HG03159 (cell line): Measurements from ENCODE around the gene CARS1.
A peak's percentile ranks its signal among the peaks of the same experiment; 100 is the strongest.

Experiments
- ATAC-seq: cut with Tn5 transposase; IDR thresholded peaks from one replicate; pipeline ENCODE4 v1.9.1; 2021; ENCODE audit warnings: mild to moderate bottlenecking, moderate library complexity; ENCODE audit not compliant: unreplicated experiment

Gene CARS1

GRCh38 chr11:3041699-3042441, 15.4 kb downstream of the CARS1 start:
- no peak for ATAC-seq

DNA sequence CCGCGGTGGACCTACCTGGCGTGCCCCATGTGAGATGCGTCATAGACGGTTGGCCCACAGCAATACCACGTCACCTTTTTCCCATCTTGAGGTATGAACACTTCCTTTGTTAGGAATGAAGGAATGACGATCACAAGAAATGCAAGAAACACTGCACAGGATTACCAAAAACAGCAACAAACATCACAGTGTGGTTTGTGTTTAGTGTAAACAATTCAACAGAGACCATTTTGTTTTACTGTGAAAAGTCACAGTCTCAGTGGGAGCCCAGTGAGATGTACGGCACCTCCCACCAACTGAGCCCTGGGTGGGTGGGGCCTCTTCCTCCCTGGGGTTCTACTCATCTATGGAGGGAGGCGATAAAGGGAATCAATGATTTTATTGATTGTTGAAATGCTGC, 16.3 kb downstream of the CARS1 start:
- ATAC-seq, result no peak

DNA sequence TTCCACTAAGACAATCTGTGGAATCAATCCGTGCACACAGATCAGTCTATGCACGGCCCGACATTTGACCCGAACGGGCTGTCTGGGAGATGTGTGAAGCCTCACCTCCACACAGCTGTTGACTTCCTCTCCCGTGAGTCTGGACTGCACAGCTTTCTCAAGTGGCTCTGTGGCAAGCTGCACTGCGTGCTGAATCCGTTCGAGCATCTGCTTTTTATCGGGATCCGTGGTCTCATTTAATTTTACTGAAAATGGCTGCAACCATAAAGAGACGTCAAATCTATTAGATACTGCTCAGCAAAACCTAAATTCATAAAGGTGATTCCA, 19.3 kb downstream of the CARS1 start:
- no peak for ATAC-seq

DNA sequence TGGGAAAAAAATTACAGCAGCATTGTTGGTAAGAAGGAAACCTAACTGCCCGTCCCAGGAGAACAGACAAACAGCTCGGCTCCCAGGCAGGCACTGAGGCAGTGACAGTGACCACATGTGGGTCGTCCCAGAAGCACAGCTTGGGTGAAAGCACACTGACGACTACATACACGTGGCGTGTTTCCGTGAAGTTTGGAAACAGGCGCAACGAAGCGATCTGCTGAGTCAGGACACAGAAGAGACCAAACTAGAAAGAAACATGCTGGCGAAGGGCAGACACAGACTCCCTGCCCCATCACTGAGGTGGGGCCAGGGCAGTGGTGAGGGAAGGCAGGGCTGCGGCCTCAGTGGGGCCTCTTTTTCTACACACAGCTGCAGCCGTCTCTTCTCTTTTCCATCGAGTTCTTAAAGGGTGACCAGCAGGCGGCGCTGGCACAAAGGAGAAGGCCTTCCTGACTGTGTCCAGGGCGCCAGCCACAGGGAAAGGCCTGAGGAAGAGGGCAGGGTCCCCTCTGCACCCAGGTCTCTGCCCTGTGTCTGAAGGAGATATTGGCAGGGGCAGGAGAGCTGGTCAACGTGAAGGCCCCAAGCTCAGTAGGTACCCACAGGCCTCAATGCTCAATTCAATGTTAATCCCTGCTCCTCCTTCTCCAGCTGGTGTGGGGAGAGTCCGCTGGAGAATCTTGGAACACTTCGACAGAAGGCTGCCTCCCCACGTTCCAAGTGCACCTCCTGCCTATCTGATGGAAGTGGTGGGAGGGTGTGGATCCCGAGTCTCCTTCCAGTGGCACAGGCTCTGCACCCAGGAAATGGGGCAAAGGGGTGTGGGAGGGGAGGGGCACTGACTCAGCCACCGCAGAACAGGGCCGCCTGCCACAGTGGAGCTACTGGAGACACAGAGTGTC, 19.9 kb downstream of the CARS1 start:
- ATAC-seq, result no peak

GRCh38 chr11:3036419-3036818, 20.8 kb downstream of the CARS1 start:
- ATAC-seq, result no peak

DNA sequence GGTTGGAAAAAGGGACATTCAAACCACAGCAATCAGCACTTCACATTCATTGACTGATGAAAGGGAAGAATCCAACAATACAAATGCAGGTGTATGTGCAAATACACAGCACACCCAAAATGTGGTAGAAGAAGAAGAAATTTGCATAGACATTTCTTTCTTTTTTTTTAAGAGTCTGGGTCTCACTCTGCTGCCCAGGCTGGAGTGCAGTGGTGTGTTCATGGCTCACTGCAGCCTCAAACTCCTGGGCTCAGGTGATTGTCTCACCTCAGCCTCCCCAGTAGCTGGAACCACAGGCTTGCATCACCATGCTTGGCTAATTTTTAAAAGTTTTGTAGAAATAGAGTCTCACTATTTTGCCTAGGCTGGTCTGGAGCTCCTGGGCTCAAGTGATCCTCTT, 21.9 kb downstream of the CARS1 start:
- no peak for ATAC-seq

DNA sequence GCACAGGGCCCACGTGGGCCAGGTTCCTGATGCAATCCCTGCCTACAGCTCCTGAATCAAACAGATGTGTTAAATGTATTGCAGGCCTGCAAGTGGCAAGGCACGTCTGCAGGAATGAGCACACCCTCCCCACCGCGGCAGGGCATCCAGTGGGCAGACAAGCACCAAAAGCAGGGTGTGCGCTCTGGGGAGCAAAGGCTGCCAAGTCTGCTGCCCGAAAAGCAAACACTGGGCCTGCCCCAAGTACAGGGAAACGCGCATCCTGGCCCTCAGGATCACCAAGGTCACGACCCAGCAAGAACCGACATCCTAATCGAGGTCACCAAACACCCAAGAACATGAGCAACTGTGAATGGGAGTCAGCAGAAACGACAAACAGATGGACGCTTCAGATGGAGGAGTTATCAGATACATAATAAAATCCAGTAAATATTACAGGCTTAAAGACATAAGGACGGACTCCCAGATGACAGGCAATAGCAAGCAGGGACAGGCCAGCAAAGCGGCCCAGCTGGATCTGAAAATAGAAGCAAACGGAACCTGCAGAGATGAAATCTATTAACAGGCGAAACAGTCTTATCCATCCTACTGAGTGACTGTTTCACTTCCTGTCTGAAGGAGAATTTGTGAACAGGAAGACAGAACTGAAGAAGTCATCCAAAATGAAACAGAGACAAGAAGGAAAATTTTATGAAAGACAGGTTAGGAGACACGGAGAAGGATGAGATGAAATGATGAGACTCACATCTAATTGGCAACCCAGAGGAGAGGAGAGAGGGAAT, 26.7 kb downstream of the CARS1 start:
- ATAC-seq, result no peak

GRCh38 chr11:3028813-3029212, 28.4 kb downstream of the CARS1 start:
- ATAC-seq, result no peak

- ATAC-seq, result no peak
Measured at GRCh38 chr11:3026803-3027202, 30.4 kb downstream of the CARS1 start.

GRCh38 chr11:3022982-3023381, 34.2 kb downstream of the CARS1 start:
- no peak for ATAC-seq

DNA sequence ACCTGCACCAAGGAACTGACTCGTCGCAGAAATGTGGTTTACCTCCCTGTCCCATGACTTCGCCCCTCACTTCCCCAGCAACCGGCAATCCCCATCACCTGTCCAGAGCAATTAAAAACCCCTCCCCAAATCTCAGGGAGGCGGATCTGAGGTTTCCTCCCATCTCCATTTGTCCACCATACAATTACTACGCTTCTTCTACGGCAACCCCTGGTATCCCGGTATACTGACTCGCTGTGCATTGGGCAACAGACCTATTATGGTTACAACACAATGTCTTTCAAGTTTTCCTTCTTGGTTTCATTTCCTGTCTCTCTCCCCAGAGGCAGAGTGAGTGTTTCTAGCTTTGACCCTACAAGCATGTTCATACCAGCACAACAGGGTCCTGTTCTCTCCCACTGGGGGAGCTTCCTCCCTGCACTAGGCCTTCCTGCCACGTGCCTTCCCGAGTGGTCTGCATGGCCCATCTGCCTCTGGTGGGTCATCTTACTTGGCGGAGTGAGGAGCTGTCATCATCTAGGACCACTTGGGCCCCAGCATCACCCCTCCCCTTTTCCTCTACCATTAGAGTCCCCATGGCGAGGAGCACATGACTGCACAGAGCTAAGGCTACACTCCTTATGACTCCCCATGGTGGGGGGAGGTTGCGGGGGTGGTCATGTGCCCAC, 34.8 kb downstream of the CARS1 start:
- ATAC-seq, result peak; percentile 60

DNA sequence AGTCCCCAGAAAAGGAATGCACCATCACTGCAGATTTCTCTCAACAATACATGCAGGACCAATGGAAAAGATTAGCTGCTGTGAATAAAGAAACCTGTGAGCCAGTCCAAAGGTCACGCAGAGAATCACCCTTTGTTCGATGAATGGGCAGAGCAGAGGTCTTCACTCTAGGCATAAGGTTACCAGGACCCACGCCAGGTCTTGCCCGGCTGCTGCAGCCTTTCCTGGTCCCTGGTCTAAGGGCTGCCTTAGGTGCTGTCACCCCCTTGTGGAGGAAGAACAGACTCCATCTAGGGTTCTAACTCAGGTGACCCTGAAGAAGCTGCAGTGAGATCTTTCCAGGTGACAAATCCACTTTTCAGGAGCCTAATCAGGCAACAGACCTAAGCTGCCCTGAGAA, 36.1 kb downstream of the CARS1 start:
- ATAC-seq, result no peak

DNA sequence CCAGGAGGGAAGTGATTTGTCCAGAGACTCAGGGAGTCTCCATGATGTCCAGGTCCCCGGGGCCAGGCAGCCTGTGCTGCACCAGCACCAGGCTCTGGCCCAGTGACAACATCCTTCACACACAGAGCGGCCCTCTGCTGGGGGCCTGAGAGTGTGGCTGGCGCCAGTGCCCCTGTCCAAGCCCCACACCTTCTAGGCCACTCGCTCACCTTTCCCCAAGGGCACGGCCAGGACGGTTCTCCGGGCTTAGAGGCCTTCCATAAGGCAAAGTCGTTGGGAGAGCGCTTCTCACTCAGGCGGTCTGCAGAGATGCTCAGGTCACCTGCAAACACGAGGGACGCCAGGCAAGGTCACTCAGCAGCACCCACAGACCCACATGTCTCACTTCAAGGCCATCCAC, 37.2 kb downstream of the CARS1 start:
- no peak for ATAC-seq

GRCh38 chr11:3018596-3018995, 38.6 kb downstream of the CARS1 start:
- no peak for ATAC-seq

- no peak for ATAC-seq
Measured at GRCh38 chr11:3016861-3017260, 40.4 kb downstream of the CARS1 start.

DNA sequence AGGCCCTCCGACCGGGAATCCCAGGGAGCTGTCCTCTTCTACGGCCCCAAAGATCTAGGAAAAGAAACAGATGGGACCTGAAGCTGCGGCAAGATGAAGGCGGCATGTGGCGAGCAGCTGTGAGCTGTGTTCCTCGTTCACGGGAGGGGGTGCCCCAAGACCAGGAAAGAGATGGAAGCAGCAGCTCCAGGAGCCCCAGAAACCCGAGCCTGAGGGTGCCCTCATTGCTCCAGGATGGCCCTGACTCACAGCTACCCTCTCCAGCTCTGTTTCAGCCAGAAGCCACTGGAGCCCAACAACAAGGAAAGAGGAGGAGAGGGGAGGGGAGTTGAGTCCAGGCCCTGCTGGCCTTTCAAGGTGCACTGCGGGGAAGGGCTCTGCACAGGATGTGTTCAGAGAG, 41.4 kb downstream of the CARS1 start:
- no peak for ATAC-seq

DNA sequence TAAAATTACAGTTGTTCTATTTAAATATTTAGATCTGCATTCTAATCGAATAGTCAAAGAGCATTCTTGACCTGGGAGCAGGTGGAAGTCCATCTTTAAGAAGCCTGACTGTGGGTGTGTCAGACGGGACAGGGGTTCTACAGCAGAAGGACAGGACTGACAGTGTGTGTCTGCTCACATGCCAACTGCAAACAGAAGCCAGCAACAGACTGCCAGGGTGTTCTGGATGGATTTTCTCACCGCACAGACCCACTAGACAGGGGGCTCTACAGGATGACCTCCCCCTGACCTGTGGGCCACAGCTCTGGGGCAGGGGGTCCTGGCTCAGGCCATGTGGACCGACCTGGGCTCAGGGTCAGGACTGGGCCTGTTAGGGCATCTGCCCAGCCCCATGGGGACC, 42.3 kb downstream of the CARS1 start:
- no peak for ATAC-seq

DNA sequence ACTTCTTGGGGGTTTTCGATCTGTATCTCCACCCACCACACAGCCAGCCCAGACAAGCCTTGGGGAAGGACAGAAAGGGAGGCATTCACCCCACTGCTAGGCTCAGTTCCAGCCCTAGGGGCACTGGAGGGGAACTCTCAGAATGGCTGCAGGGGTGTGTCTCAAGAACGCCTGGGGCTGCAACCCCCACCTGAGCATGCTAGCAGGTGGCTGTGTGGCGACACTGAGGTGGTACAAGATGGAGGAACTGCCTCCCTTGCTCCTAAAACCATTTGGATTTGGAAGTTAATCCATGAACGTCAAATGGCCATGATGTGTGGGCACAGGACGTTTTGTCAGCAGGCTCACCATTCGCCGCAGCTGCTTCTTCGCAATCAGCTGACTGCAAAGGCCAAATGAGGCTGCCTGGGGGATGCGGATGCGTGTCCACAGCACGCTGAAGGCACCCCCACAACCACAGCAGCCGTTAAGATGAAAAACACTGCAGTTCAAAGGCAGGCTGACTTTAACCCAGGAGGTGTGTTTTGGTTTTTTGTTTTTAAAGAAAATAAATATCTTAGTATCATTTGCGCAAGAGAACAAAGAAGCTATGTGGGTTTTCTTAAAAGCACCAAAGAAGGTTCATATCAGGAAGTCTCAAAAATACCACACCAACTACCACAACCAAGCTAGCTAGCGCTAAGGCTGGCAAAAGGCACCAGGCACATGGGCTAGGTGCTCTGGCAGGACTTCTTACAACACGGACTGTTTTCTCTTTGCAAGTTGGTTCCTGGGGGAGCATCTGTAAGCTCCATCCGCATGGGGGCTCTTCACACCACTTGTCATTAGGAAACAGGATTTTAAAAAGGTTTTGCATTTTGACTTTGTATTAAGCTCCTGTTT, 42.9 kb downstream of the CARS1 start:
- no peak for ATAC-seq

DNA sequence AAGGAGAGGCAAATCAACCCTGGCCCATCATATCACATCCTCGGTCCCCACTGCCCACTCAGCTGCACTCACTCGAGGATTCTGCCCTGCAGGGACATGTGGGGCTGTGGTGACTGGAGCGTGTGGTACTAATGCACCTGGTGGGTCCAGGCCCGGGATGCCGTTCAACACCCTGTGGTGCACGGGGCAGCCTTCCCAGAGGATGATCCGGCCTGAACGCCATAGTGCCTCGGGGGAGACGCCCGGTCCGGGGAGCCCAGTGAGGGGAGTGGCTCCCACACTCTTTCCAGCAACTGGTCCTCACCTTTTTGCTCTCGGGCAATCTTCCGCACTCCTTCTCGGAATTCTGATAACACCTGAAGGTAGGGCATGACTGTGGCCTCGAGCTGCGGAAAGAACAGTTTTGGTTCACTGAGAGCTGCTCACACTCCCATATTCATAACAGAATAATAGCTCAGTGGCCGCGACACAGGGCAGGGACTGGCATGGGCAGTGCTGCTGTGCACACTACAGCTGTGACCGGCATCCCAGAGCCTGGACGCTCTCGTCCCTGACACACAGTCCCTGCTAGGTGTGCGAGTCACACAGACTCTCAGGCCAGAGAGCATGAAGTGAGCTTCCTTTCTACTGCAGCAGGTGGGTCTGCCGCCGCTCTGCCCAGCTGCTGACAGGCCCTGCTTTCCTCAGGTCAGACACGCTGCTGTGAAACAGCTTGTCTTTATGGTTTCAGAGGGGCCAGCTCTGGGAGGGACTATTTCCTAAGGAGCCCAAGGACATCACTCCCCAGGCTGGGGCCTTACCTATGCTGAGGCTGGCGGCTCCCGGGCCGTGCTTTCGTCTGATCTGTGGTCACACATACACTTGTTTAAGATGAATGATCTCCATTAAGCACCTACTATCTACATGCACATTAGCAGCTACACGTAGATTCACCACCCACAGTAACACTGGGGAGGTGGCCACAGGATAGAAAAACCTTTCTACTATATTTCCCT, 45.0 kb downstream of the CARS1 start:
- ATAC-seq, result no peak
